Measurements from ENCODE around the gene DACH2. TPM values are rescaled to one million over a fixed set of nuclear protein-coding genes. Genes with fewer than 3 reads are reported as not detected.

Gene DACH2
- polyA plus RNA-seq, 1 of the 3 experiments (the other 2 are of a cell fraction) = not detected

- TF ChIP-seq CTCF (IDR thresholded peaks at IDR 0.05) = no peak
- Histone ChIP-seq H2AFZ (ENCODE audit: low read depth) (no peak overlapping the region), H3K4me2 (no peak overlapping the region), H3K79me2 (ENCODE audit: insufficient read depth) (no peaks in the 10 kb centered on the region), H3K9me3 (no peaks in the 10 kb centered on the region), H3F3A (replicated peaks; ENCODE audit: insufficient read depth) (no peaks in the 10 kb centered on the region), H3K4me1 (ENCODE audit: control insufficient read depth in 1 of 2, insufficient read depth in 2 of 2, low read depth in 1 of 2, low read length in 1 of 2) (no peaks in the 10 kb centered on the region), H3K27ac (ENCODE audit: low read depth in 2 of 2, low read length in 1 of 2) (no peak overlapping the region), H3K27me3 (ENCODE audit: insufficient read depth) (no peaks in the 10 kb centered on the region), H3K9ac (no peak overlapping the region), H3K4me3 (ENCODE audit: low read depth in 2 of 2, low read length in 1 of 2) (no peak overlapping the region), H3K9me2 (no peaks in the 10 kb centered on the region), H4K20me1 (ENCODE audit: insufficient read depth) (no peaks in the 10 kb centered on the region), H3K36me3 (replicated peaks in 1 of 2; ENCODE audit: control insufficient read depth in 1 of 2, insufficient read depth in 2 of 2, low read length in 1 of 2) (no peaks in the 10 kb centered on the region)
- WGBS (ENCODE audit: low lambda C conversion rate) = 7% methylated on average over 2 of the region's 2 CpGs
- ChIA-PET POLR2A (no interaction called here), CTCF (interaction anchor here (0.7 kb wide), 1 partner anchor 646 kb away, joined by 3 read pairs; no protein-coding TSS in a partner anchor)
- no peak for DNase-seq
Observed at GRCh38 chrX:86507331-86507730, 359.1 kb downstream of the DACH2 start.

GRCh38 chrX:86579777-86580176 is 431.5 kb downstream of the DACH2 start:
- Histone ChIP-seq H3K27ac (ENCODE audit: low read depth in 2 of 2, low read length in 1 of 2) (no peak overlapping the region), H3K9me2 (no peaks in the 10 kb centered on the region), H3K27me3 (ENCODE audit: insufficient read depth) (no peaks in the 10 kb centered on the region), H3F3A (replicated peaks; ENCODE audit: insufficient read depth) (no peaks in the 10 kb centered on the region), H3K4me3 (ENCODE audit: low read depth in 2 of 2, low read length in 1 of 2) (no peak overlapping the region), H3K36me3 (replicated peaks in 1 of 2; ENCODE audit: control insufficient read depth in 1 of 2, insufficient read depth in 2 of 2, low read length in 1 of 2) (no peaks in the 10 kb centered on the region), H3K9ac (no peak overlapping the region), H2AFZ (ENCODE audit: low read depth) (no peak overlapping the region), H4K20me1 (ENCODE audit: insufficient read depth) (no peaks in the 10 kb centered on the region), H3K79me2 (ENCODE audit: insufficient read depth) (no peaks in the 10 kb centered on the region), H3K4me2 (no peak overlapping the region), H3K4me1 (ENCODE audit: control insufficient read depth in 1 of 2, insufficient read depth in 2 of 2, low read depth in 1 of 2, low read length in 1 of 2) (no peaks in the 10 kb centered on the region), H3K9me3 (no peaks in the 10 kb centered on the region)
- ChIA-PET POLR2A (no interaction called here), CTCF (no interaction called here)
- no peak for TF ChIP-seq JUND (IDR thresholded peaks at IDR 0.05)
- no peak for TF ChIP-seq YY1 (IDR thresholded peaks at IDR 0.05; ENCODE audit: low read depth)
- no peak for TF ChIP-seq NRF1 (IDR thresholded peaks at IDR 0.05; ENCODE audit: low read depth, low read length)
- TF ChIP-seq NFIC (IDR thresholded peaks at IDR 0.05; ENCODE audit: borderline replicate concordance) = no peak
- TF ChIP-seq MAX (IDR thresholded peaks at IDR 0.05; ENCODE audit: low read depth) = no peak
- no peak for TF ChIP-seq TAF1 (IDR thresholded peaks at IDR 0.05; ENCODE audit: borderline replicate concordance, low read depth, low read length)
- no peak for TF ChIP-seq SMC3 (IDR thresholded peaks at IDR 0.05; ENCODE audit: low read depth, low read length)
- no peak for TF ChIP-seq ZBTB33 (IDR thresholded peaks at IDR 0.05; ENCODE audit: borderline replicate concordance, low read depth)
- TF ChIP-seq GABPA (IDR thresholded peaks at IDR 0.05; ENCODE audit: low read depth) = no peak
- no peak for TF ChIP-seq CHD2 (IDR thresholded peaks at IDR 0.05; ENCODE audit: low read length, partially characterized antibody)
- no peak for TF ChIP-seq MXI1 (IDR thresholded peaks at IDR 0.05; ENCODE audit: low read depth, low read length)
- no peak for DNase-seq
- 24% methylated on average over 4 of the region's 4 CpGs for WGBS (ENCODE audit: low lambda C conversion rate)
